Stomach smooth muscle (tissue), 2 donors: ENCODE results near the gene NAPSA.

Experiments
- H3K27ac ChIP-seq: one replicate; pipeline ENCODE4 v1.7.0; 2013; ENCODE audit warnings: mild to moderate bottlenecking, low read length, inconsistent platforms
- H3K27me3 ChIP-seq, 2 donors: one replicate each; pipeline ENCODE4 v1.7.0; 2013; ENCODE audit warnings: low read length in 2 of 2; ENCODE audit not compliant: insufficient read depth in 2 of 2, control insufficient read depth in 1 of 2
- H3K36me3 ChIP-seq, 2 donors: one replicate each; pipeline ENCODE4 v1.7.0; 2013; ENCODE audit warnings: low read length in 2 of 2; ENCODE audit not compliant: control insufficient read depth in 2 of 2, insufficient read depth in 2 of 2
- H3K4me1 ChIP-seq: one replicate; pipeline ENCODE4 v1.7.0; 2013; ENCODE audit warnings: low read length; ENCODE audit not compliant: control insufficient read depth, insufficient read depth
- H3K4me3 ChIP-seq, 2 donors: one replicate each; pipeline ENCODE4 v1.7.0; 2013; ENCODE audit warnings: low read length in 2 of 2
- H3K9ac ChIP-seq, 2 donors: one replicate each; pipeline ENCODE4 v1.7.0; 2013; ENCODE audit warnings: low read length in 2 of 2, mild to moderate bottlenecking in 1 of 2
- H3K9me3 ChIP-seq, 2 donors: one replicate each; pipeline ENCODE4 v1.7.0; 2013; ENCODE audit warnings: low read length in 2 of 2; ENCODE audit not compliant: control insufficient read depth in 2 of 2
- donor health status: healthy.
- donor health status: Pancreatic carcinoma.

Gene NAPSA

GRCh38 chr19:50383852-50384684 lies 18.6 kb upstream of the NAPSA start, which contains the start of gene POLD1:
TSS of gene POLD1 (plus strand) at chr19:50384347. CDS start at chr19:50398852, 14,505 bp downstream.
- H3K36me3 ChIP-seq: peaks cover 13 to 29% of the 10 kb centered on the region in 2 donors
- H3K27me3 ChIP-seq: no peaks in the 10 kb centered on the region
- H3K27ac ChIP-seq: peak within 1 kb of the TSS; percentile 73
- H3K4me1 ChIP-seq: peaks cover 22% of the 10 kb centered on the region
- no peaks in the 10 kb centered on the region for H3K9me3 ChIP-seq
- H3K9ac ChIP-seq: peak within 1 kb of the TSS; percentile 74 to 87
- H3K4me3 ChIP-seq: peak within 1 kb of the TSS; percentile 74 to 82

GRCh38 chr19:50383001-50383851 lies 17.8 kb upstream of the NAPSA start:
- Histone ChIP-seq H3K36me3 (peaks cover 21 to 37% of the 10 kb centered on the region in 2 donors), H3K9me3 (no peaks in the 10 kb centered on the region), H3K27ac (peak overlapping the region; percentile 73), H3K27me3 (no peaks in the 10 kb centered on the region), H3K9ac (peak overlapping the region; percentile 68 to 74), H3K4me3 (peak overlapping the region; percentile 62 to 82), H3K4me1 (peaks cover 22% of the 10 kb centered on the region)

GRCh38 chr19:50381881-50382729 lies 16.7 kb upstream of the NAPSA start:
- H3K9ac ChIP-seq: no peak overlapping the region
- no peak overlapping the region for H3K27ac ChIP-seq
- no peaks in the 10 kb centered on the region for H3K9me3 ChIP-seq
- no peak overlapping the region for H3K4me3 ChIP-seq
- H3K27me3 ChIP-seq: no peaks in the 10 kb centered on the region
- H3K36me3 ChIP-seq: peaks cover 19 to 42% of the 10 kb centered on the region in 2 donors
- peaks cover 22% of the 10 kb centered on the region for H3K4me1 ChIP-seq

DNA sequence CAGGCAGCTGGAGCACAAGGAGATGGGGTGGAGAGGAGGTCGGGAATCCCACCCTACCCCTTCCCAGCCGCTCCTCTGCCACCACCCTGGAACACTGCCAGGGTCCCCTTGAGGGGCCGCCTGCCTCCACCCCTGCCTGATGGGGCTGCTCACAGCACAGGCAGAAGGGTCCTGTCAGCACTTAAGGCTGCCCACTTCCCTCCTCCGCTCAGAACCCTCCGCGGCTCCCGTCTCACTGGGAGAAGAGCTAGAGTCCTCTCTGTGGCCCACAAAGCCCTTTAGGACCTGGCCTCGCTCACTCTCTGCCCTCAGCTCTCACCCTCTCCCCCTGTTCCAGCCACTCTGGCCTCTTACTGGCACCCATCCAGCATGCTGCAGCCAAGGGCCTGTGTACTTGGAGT lies 15.3 kb upstream of the NAPSA start:
- H3K27ac ChIP-seq: no peak overlapping the region
- no peaks in the 10 kb centered on the region for H3K27me3 ChIP-seq
- no peaks in the 10 kb centered on the region for H3K9me3 ChIP-seq
- H3K9ac ChIP-seq: no peak overlapping the region
- peaks cover 24% of the 10 kb centered on the region for H3K4me1 ChIP-seq
- H3K4me3 ChIP-seq: no peak overlapping the region
- H3K36me3 ChIP-seq: peaks cover 19 to 41% of the 10 kb centered on the region in 2 donors

GRCh38 chr19:50380137-50380536 lies 14.7 kb upstream of the NAPSA start:
- Histone ChIP-seq H3K4me1 (peaks cover 22% of the 10 kb centered on the region), H3K27me3 (no peaks in the 10 kb centered on the region), H3K36me3 (peaks cover 19 to 41% of the 10 kb centered on the region in 2 donors), H3K9ac (no peak overlapping the region), H3K27ac (no peak overlapping the region), H3K9me3 (no peaks in the 10 kb centered on the region), H3K4me3 (no peak overlapping the region)

GRCh38 chr19:50379602-50380001 lies 14.2 kb upstream of the NAPSA start:
- Histone ChIP-seq H3K36me3 (peaks cover 19 to 41% of the 10 kb centered on the region in 2 donors), H3K9me3 (no peaks in the 10 kb centered on the region), H3K27ac (no peak overlapping the region), H3K4me1 (peaks cover 17% of the 10 kb centered on the region), H3K4me3 (no peak overlapping the region), H3K9ac (no peak overlapping the region), H3K27me3 (no peaks in the 10 kb centered on the region)

DNA sequence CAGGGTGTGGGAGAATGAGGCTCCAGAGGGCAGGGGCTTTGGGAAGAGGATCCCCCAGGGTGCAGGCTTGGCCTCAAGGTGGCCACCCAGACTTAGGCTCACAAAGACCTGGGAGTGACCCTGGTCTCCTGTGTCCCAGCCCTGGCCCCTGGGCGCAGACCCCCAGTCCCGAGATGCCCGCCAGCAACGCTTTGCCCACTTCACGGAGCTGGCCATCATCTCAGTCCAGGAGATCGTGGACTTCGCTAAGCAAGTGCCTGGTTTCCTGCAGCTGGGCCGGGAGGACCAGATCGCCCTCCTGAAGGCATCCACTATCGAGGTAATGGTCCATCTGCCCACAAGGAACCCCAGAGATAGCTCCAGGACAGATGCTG lies 13.4 kb upstream of the NAPSA start:
- Histone ChIP-seq H3K36me3 (peaks cover 19 to 41% of the 10 kb centered on the region in 2 donors), H3K27me3 (no peaks in the 10 kb centered on the region), H3K27ac (no peak overlapping the region), H3K4me3 (no peak overlapping the region), H3K9ac (no peak overlapping the region), H3K4me1 (peaks cover 9% of the 10 kb centered on the region), H3K9me3 (no peaks in the 10 kb centered on the region)

DNA sequence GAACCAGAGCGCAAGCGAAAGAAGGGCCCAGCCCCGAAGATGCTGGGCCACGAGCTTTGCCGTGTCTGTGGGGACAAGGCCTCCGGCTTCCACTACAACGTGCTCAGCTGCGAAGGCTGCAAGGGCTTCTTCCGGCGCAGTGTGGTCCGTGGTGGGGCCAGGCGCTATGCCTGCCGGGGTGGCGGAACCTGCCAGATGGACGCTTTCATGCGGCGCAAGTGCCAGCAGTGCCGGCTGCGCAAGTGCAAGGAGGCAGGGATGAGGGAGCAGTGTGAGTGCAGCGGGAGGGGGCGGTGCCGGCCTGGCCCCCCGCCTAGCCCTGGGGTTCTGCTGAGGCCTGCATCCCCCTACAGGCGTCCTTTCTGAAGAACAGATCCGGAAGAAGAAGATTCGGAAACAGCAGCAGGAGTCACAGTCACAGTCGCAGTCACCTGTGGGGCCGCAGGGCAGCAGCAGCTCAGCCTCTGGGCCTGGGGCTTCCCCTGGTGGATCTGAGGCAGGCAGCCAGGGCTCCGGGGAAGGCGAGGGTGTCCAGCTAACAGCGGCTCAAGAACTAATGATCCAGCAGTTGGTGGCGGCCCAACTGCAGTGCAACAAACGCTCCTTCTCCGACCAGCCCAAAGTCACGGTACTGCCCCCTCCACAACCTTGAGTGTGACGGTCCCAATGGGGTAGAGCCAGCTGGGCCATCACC lies 12.9 kb upstream of the NAPSA start:
- Histone ChIP-seq H3K9ac (no peak overlapping the region), H3K27ac (no peak overlapping the region), H3K9me3 (no peaks in the 10 kb centered on the region), H3K4me1 (peaks cover 5% of the 10 kb centered on the region), H3K4me3 (no peak overlapping the region), H3K36me3 (peaks cover 19 to 41% of the 10 kb centered on the region in 2 donors), H3K27me3 (no peaks in the 10 kb centered on the region)

DNA sequence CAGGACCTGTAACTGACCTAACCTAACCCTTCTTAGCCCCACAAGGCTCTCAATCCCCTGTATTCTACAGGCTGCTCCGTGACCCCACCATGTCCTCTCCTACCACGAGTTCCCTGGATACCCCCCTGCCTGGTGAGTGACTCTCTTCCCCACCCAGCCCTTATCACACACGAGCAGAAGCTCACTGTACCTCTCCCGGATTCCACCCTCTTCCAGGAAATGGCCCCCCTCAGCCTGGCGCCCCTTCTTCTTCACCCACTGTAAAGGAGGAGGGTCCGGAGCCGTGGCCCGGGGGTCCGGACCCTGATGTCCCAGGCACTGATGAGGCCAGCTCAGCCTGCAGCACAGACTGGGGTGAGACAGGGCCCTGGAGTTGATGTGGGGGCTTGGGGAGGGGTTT lies 12.1 kb upstream of the NAPSA start:
- H3K9me3 ChIP-seq: no peaks in the 10 kb centered on the region
- no peak overlapping the region for H3K4me3 ChIP-seq
- H3K4me1 ChIP-seq: peaks cover 5% of the 10 kb centered on the region
- no peaks in the 10 kb centered on the region for H3K27me3 ChIP-seq
- no peak overlapping the region for H3K27ac ChIP-seq
- H3K36me3 ChIP-seq: peaks cover 19 to 41% of the 10 kb centered on the region in 2 donors
- H3K9ac ChIP-seq: no peak overlapping the region

DNA sequence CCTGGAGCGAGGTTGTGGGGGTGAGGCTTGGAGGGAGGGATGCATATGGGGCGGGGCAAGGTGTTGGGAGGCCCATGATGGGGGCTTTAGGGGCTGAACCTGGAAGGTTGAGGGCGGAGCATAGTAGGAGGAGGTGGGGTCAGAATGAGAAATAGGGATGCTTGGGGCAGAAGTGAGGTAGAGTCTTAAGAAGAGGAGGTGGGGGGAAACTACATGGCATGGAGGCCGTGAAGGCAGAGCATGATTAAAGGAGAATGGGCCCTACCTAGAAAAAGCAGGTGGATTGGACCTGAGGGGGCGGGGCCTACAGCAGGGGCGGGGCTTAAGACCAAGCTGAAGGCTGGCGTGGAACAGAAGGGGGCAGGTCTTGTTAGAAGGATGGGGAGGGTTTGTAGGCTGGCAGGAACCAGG lies 11.6 kb upstream of the NAPSA start:
- H3K9ac ChIP-seq: no peak overlapping the region
- H3K9me3 ChIP-seq: no peaks in the 10 kb centered on the region
- H3K27ac ChIP-seq: no peak overlapping the region
- H3K4me1 ChIP-seq: peaks cover 5% of the 10 kb centered on the region
- H3K36me3 ChIP-seq: peaks cover 19 to 38% of the 10 kb centered on the region in 2 donors
- peak overlapping the region in 1 of 2 donors; percentile 49 for H3K4me3 ChIP-seq
- H3K27me3 ChIP-seq: no peaks in the 10 kb centered on the region
